HG03442 (cell line): ENCODE measurements around the gene BRSK2.

Experiments
- ATAC-seq: cut with Tn5 transposase; IDR thresholded peaks from one replicate; pipeline ENCODE4 v1.9.1; 2021; ENCODE audit warnings: mild to moderate bottlenecking, moderate library complexity; ENCODE audit not compliant: unreplicated experiment

The BRSK2 gene

DNA sequence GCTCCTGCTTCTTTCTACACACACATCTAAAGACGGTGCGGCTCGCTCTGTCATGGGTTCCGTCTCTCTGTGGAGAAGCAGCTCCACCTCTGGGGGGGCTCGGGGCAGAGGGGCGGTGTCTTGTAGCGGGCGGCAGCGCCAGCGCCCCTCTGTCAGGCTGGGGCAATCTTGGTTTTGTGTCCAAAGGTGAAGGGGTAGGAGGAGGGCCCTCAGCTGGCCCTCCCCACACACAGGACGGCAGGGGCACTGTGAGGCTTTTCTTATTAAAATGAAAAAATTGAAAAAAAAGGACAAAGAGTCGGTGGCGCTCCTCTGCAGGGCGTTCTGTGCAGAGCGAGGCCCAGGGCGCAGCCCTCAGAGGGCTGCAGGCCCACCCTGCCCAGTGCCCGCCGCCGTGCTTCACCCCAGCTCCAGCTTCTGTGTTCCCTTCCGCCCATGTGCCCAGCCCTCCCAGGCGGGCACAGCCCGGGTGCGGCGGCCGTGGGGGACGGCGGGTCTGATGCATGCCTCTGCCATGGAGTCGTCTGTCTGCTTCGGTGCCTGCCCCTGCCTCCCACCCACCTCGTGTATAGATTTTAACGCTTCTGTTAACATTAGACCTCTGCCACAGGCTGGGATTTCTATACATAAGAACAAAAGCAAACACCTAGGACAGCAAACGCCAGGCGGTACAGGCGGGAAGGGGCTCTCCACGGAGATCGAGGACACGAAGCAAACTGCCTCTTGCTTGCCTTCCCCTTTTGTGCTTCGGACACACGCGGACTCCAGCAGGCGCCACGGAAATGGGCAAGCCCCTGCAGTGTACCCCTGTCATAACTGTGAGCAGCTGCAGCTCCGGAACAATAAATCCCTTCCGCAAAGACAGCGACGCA, 72.3 kb downstream of the BRSK2 start:
- no peak for ATAC-seq

DNA sequence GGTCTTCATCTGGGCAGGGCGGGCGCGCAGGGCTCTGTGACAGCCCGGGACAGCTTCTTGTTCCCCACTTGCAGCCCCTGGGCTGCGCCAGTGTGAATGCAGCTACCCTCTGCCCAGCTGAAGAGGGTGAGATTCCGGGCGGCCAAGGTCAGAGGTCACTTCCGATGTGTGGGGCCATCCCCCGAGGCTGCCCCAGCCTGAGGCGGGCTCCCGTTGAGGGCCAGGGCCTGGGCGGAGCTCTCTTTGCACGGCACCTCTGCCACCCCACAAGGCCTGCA, 72.9 kb downstream of the BRSK2 start:
- ATAC-seq = no peak

DNA sequence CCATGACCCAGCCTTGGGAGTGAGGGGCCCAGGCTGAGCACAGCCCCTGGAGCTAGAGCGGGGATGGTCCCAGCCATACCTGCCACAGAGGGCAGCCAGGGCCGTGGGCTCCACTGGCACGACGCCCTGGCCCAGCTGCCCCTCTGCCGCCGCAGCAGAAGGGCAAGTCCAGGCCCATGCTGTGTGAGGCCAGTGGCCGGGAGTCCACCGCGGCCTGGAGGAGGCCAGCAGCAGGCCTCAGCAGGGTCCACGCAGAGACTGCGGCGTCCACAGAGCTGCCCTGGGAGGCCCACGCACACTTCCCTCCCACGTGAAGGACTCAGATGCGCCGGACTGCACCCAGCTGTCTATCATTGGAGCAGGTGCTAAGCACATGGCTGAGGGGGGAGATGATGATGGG, 73.3 kb downstream of the BRSK2 start:
- ATAC-seq = no peak

DNA sequence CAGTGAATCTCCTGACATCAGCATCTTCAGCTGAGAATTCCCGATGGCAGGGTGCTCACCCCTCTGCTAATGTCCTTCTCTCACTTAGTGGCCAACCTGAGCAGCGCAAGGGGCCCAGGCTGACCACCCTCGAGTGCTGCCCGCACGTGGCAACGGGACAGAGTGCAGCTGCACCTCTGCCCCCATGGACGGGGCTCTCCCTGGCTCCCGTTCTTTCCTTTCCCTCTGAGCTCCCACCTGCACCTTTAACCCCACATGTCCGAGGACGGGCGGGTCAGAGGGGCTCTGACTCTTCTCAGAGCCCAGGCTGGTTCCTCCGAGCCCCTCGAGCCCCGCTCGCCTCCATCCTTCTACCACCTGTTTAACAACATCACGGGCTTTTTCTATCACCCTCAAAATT, 77.0 kb downstream of the BRSK2 start:
- ATAC-seq = no peak

DNA sequence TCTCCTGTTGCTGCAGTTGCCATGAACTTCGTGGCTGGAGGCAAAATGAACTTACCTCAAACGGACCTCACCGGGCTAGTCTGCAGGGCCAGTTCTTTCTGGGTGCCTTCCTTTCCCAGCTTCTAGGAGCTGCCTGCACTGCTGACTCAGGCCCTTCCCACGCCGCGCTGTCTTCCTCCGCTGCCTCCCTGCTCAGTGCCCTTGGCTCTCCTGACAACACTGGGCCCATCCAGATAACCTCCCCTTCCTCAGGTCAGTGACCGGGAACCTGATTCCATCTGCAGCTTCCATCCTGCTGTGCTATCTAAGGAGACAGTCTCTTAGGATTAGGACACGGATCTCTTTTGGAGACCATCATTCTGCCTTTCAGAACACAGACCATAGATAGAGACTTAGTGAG, 77.5 kb downstream of the BRSK2 start:
- no peak for ATAC-seq

DNA sequence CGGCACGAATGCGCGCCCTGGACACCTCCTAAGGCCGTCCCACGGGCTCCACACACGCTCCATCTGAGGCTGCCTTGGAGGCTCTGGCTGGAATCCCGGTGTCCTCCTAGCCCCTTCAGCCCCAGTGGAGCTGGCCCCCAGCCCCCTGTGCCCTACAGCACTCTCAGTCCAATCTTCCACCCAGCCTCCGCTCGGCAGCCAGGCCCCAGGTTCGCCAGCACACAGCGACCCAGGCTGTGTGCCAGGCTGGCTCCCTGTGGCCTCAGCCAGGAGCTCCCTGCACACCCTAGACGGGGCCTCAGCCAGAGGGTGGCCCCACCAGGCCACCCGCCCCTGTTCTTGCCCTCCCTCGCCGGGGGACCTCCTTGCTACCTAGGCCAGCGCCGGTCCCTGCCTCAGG, 78.3 kb downstream of the BRSK2 start:
- no peak for ATAC-seq

DNA sequence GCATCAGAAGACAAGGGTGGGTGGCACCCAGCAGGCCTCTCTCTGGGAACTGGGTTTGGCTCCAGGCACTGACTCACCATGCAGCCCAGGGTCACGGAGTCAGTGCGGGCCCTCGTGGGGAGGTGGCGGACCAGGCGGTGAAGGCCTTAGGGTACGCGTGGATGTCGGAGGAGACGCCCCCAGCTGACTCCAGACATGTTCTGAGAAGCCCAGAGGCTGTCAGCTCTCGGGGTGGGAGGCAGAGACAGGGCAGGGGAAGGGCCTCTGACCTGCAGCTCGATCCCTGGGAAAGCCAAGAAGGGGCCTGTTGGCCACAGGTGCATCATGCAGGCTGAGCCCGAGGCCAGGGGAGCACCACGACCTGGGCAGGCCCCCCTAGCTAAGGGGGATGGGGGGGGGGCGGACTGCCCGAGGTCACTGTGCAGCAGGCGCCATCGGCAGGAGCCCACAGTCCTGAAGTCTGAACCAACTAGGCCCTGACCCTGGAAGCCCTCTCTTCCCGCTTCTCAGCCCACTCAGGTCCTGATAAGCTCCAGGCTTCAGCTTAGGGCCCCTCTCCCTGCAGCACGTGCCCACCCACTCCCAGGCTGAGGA, 78.8 kb downstream of the BRSK2 start:
- no peak for ATAC-seq

DNA sequence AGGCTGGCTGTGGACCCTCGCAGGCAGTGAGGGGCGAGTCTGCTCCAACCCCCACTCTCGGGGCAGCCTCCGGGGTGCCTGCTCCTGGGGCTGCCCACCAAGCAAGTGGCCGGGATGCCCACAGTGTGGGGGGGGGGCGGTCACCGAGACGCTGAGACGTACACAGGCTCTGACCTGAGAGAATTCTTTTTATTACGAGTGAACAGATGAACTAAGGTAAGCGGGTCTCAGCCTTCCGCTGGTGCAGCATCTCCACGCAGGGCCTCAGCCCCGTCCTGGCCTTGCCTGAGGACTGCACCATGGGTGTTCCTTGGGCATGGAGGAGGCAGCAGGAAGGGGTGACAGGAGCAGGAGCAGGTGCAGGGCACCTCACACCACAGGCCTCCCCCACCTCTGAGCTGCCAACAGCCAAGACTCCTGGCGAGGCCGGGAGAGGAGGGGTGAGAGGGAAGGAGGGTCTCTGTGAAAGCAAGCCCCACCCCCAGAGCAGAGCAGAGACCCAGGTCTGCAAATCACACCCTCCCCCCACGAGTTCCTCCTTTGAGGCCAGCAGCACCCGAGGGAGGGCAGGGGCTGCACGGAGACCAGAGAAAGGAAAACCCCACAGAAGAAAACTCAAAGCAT, 79.7 kb downstream of the BRSK2 start:
- no peak for ATAC-seq

DNA sequence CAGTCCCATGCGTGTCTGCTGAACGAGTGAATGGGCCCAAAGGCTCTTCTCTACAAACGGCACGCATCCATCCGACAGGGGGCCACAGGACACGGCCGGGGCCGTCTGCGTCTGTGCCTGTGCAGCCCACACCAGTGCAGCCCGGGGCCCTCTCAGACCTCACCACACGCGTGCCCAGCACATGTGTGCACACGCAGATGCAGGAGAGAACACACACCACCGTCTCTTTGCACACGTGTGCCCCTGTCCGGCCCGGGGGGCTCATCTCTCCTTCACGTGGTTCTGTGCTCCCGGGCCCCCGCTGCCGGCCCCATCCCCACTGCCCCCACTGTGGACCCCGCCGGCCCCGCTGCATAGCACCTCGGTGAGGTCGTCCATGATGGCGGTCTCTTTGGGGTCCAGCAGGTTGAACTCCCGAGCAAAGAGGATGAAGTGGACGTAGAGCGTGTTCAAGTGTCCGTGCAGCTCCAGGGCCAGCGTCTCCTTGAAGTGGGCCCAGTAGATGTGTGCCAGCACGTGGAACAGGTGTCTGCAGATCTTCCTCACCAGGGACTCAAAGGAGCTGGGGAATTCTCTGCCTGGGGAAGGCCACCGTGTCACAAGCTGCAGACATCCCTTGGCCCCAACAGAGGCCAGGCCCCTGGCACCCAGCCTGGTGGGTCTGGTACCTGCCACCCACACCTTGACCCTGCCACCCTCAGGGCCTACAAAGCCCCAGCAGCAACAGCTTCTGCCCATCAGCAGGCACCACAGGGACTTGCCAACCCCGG, 80.4 kb downstream of the BRSK2 start:
- ATAC-seq = no peak

DNA sequence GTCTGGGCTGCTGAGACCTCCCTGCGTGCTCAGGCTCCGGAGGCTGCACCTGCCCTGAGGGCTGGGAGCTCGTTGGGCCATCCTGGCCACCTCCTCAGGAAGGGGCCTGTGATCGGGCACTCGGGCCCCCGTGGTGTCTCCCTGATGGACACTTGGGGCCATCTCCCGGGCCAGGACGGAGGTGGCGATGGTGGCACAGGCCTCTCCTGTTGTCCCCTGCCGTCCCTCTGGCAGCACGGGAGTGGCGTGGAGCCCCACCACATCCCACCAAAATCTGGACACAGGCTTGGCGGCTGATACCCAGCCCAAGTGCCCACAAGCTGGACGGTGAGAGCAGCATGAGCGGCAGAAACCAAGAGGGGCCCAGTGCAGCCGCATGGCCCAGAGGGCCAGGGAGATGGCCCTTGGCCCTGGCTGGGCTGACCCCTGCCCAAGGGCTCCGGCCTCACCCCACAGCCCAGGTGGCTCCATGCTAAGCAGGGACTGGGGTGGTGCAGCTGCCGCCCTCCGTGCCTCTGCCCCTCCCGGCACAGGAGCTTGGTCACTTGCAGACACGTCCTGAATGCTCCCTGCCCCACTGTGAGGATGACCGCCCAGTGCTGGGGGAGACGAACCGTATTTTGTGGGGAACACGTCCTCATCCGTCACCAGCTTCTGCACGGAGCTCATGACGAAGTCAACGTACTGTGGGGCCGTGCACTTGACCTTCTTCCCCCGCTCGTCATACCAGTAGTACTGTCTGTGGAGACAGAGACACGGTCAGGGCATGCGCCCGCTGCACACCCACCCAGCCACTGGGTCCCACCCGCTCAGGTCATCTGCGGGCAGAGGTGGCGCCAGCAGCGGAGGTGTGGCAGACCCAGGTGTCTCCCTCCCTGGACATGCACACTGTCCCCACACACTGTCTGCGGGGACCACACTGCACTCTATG, 81.2 kb downstream of the BRSK2 start:
- no peak for ATAC-seq

DNA sequence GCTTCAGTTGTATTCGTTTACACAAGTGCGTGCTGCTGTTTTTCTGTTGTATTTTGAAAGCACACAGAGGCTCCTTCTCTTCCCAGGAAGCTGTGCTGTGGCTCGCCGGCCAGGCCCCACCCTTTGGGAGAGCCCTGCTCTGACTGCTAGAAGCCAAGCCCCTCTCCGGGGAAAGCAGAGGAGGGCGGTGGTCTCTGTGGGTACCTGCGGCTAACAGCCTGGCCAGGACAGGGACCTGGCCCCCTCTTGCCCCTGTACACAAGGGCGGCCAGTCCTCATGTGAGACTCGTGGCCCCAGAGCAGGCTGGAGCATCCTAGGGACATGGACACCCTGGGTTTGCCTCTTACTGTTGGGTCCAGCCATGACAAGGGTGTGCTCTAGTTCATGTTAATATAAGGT, 82.0 kb downstream of the BRSK2 start:
- no peak for ATAC-seq

DNA sequence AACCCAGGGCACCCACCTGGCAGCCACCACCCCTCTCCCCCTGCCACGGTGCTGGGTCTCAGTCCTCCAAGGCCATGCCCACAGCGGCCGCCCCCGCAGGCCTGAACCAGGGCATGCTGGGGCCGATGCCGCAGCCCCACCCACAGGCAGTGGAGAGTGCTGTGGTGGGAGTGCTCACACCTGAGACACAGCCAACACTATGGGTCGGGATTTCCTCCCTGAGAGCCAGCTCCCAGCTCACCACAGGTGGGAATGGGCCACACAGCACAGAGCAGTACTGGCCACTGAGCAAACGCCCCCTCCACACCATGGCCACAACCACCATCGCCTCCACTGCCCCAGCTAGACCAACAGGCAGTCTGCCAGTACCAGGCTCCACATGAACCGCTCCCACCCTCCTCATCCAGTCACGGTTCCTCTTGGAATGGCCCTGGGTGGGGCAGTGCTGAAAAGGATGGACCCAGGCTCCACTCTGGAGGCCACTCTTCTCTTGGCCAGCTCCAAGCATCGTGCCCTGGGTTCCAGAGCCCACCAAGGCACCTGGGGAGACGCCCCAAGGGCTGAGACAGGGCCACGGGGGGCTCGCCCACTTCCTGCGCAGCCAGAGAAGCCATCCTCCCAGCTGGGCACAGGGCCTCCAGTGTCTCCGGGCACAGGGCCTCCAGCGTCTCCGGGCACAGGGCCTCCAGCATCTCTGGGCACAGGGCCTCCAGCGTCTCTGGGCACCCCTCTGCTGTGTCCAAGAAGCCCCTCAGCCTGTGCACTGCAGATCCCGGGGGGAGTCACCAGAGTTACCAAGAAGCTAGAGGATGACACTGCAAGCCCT, 82.7 kb downstream of the BRSK2 start:
- no peak for ATAC-seq

DNA sequence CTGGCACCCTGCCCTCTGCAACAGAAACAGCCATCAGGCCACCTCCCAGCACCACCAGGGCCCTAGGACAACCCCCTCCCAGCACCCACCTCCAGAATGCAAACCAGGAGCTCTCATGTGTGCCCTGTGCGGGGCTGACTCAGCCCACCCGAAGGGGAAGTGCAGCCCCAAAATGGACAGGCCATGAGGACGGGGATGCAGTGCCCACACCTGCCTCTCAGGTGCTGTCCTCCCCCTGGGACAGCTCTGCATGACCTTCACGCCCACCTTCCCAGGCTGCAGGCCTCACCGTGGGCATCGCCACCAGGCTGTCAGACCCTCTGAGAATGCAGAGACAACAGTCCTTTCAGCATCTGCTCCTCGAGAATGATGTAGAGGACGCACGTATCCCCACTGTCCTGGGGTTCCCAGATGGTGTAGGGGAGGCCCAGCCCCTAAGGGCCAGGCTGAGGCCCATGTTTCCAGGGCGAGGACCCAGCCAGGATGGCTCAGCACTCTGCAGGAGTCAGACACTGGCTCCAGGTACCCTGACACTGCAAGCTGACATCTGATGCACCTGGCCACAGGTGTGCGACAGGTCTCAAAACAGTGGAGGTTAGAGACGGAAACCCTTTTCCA, 83.4 kb downstream of the BRSK2 start:
- ATAC-seq = no peak

DNA sequence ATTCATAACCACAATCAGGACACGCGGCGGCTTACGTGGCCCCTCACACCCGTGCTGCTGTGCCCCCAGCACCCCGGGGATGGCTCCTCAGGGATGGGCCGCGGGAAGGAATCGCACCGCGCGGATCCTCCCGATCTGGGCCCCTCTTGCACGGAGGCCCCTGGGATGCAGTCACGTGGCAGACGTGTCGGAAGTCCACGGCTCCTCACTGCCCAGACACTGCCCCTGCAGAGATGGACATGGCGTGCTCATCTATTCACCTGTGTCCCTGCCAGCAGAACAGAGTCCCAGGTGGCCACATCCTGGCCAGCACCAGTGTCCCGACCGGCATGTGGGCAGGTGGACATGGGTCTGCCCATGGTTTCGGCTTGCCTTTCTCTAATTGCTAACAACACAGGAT, 84.1 kb downstream of the BRSK2 start:
- ATAC-seq = no peak

DNA sequence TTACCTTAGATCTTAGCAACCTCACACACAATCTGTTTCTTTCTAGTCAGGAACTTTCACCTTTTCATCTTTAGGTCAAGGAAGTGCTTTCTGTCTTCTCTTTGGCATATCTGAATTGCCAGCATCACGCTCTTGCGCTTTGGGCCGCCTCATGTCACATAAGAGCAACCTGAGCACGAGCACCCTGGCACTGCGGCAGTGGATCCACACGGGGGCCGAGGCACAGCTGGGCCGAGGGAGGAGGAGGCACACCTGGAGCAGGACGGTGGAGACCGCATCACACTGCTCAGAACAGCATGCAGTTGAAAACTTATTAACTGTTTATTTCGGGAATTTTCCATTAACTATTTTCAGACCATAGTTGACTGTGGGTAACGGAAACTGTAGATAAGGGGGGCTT, 86.1 kb downstream of the BRSK2 start:
- no peak for ATAC-seq

DNA sequence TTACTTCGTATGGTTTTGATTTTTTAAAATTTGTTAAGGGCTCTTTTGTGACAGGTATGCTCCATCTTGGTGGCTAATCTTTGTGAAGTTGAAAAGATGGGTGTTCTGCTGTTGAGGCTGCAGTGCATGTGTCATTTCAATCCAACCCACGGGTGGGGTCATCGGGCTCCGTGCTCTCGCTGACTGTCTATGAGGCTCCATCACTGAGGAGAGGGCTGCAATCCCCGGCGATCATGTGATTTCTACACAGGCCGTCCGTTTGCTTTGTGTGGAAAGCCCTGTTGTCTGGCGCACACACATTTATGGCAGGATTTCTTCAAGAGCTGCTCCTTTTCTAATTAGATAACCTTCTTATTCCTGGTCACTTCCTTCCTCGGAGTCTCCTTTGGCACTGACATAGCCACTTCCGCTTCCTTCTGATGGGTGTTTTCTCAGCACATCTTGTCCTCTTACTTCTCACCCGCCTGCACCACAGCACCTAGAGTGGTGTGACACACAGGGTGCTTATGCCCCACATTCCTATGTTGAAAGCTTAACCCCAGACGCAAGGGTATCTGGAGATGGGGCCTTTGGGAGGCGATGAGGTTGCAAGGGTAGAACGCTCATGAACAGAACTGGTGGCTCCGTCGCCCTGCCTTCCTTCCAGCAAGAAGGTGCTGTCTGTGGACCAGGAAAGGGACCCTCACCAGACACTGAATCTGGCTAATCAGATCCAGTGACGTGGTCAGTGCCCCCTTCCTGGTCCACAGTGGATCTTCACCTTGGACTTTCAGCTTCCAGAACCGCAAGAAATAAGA, 87.4 kb downstream of the BRSK2 start:
- no peak for ATAC-seq

DNA sequence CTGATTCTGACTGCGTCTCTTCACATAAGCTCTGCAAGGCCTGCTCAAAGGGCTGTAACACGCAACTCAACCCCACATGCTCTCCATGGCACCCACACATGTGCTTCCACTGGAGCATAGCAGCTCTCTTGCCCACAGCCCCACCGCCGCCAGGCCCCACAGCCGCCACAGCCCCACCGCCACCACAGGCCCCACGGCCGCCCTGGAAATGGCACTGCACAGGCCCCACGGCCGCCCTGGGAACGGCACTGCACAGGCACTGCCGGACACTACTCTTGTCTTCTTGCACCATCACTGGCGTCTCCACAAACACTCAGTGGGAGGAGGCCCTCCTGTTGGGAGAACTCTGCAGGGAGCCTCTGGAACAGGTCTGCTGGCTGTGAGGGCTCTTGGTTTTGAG, 88.3 kb downstream of the BRSK2 start:
- ATAC-seq = no peak

DNA sequence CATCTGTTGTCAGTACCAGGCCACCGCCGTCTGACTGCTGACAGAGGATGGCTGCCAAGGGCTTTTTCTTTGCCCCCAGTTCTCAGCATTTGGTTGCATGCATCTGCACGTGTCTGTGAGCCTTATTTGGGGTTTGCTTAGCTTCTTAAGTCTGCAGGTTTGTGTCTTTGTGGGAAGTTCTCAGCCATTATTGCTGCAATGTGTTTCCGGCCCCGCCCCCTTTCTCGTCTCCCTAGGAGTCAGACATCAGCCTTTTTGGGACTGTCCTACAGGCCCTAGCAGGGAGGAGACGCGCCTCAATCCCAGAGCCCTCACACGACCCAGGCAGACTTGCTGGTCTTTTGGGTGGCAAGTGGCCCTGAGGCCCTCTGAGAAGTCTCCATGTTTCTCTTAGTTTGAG, 88.8 kb downstream of the BRSK2 start:
- no peak for ATAC-seq
